SK-N-SH treated with all-trans-retinoic acid at 6 μM for 48 hours (cell line): ENCODE data around the gene ANKUB1.
A peak's percentile ranks its signal among the peaks of the same experiment; 100 is the strongest.

Experiments used
- ATAC-seq: fragments of 200-7000 bp; cut with Tn5 transposase; 3 replicates; pipeline ENCODE4 v1.9.1; 2020; ENCODE audit warnings: mild to moderate bottlenecking, moderate library complexity
- BACH2 ChIP-seq: fragments of 250-450 bp; sonication (Bioruptor Pico); IDR thresholded peaks from 2 replicates; pipeline ENCODE4 v1.9.0; 2021; ENCODE audit warnings: mild to moderate bottlenecking, borderline replicate concordance
- CSDC2 ChIP-seq: fragments of 250-450 bp; sonication (Bioruptor Pico); IDR thresholded peaks from 2 replicates; pipeline ENCODE4 v1.5.0; 2020; ENCODE audit warnings: mild to moderate bottlenecking, moderate library complexity
- ESRRG ChIP-seq: fragments of 250-450 bp; sonication (Bioruptor Pico); IDR thresholded peaks from 2 replicates; pipeline ENCODE4 v1.6.1; 2021; ENCODE audit warnings: mild to moderate bottlenecking
- GLIS3 ChIP-seq: fragments of 250-450 bp; sonication (Bioruptor Pico); IDR thresholded peaks from 2 replicates; pipeline ENCODE4 v1.5.0; 2020; ENCODE audit warnings: mild to moderate bottlenecking, moderate library complexity
- OSR1 ChIP-seq: fragments of 250-450 bp; sonication (Bioruptor Pico); IDR thresholded peaks from 2 replicates; pipeline ENCODE4 v1.8.0; 2022; ENCODE audit warnings: moderate library complexity, mild to moderate bottlenecking, inconsistent platforms
- PPARA ChIP-seq: fragments of 250-450 bp; sonication (Bioruptor Pico); IDR thresholded peaks from 2 replicates; pipeline ENCODE4 v1.5.0; 2020; ENCODE audit warnings: mild to moderate bottlenecking, borderline replicate concordance
- RARB ChIP-seq: fragments of 250-450 bp; sonication (Bioruptor Pico); IDR thresholded peaks from 2 replicates; pipeline ENCODE4 v1.8.0; 2021; ENCODE audit warnings: mild to moderate bottlenecking, moderate library complexity
- SNAI2 ChIP-seq: fragments of 250-450 bp; sonication (Bioruptor Pico); IDR thresholded peaks from 2 replicates; pipeline ENCODE4 v1.5.0; 2020; ENCODE audit warnings: mild to moderate bottlenecking, moderate library complexity
- TCF4 ChIP-seq: fragments of 250-450 bp; sonication (Bioruptor Pico); IDR thresholded peaks from 2 replicates; pipeline ENCODE4 v1.8.0; 2021; ENCODE audit warnings: mild to moderate bottlenecking, moderate library complexity, borderline replicate concordance
- TOX ChIP-seq: fragments of 250-450 bp; sonication (Bioruptor Pico); IDR thresholded peaks from 2 replicates; pipeline ENCODE4 v1.8.0; 2021; ENCODE audit warnings: mild to moderate bottlenecking, moderate library complexity, borderline replicate concordance
- TSHZ2 ChIP-seq: fragments of 250-450 bp; sonication (Bioruptor Pico); IDR thresholded peaks from 2 replicates; pipeline ENCODE4 v1.5.0; 2020; ENCODE audit warnings: mild to moderate bottlenecking, moderate library complexity
- ZC3H10 ChIP-seq: fragments of 250-450 bp; sonication (Bioruptor Pico); IDR thresholded peaks from 2 replicates; pipeline ENCODE4 v1.5.1; 2021; ENCODE audit warnings: mild to moderate bottlenecking, moderate library complexity
- ZFP3 ChIP-seq: fragments of 250-450 bp; sonication (Bioruptor Pico); IDR thresholded peaks from 2 replicates; pipeline ENCODE4 v1.5.0; 2020; ENCODE audit warnings: mild to moderate bottlenecking, moderate library complexity
- ZFP30 ChIP-seq: fragments of 450-650 bp; formaldehyde crosslinking; IDR thresholded peaks from 2 replicates; pipeline ENCODE4 v1.5.0; 2022; ENCODE audit warnings: mild to moderate bottlenecking, moderate library complexity
- ZNF70 ChIP-seq: fragments of 450-650 bp; formaldehyde crosslinking; IDR thresholded peaks from 2 replicates; pipeline ENCODE4 v1.5.0; 2020; ENCODE audit warnings: mild to moderate bottlenecking, moderate library complexity
- ZNF8 ChIP-seq: fragments of 450-650 bp; formaldehyde crosslinking; IDR thresholded peaks from 2 replicates; pipeline ENCODE4 v1.5.0; 2020; ENCODE audit warnings: mild to moderate bottlenecking, moderate library complexity
- TF ChIP-seq, protein P1 (sequence below): fragments of 250-450 bp; sonication (Bioruptor Pico); IDR thresholded peaks from 2 replicates; pipeline ENCODE4 v1.5.1; 2021; ENCODE audit warnings: mild to moderate bottlenecking, moderate library complexity
- TF ChIP-seq, protein P2 (sequence below): fragments of 250-450 bp; sonication (Bioruptor Pico); IDR thresholded peaks from 2 replicates; pipeline ENCODE4 v1.5.1; 2020; ENCODE audit warnings: low read depth, mild to moderate bottlenecking, moderate library complexity
- TF ChIP-seq, protein P3 (sequence below): fragments of 250-450 bp; sonication (Bioruptor Pico); IDR thresholded peaks from 2 replicates; pipeline ENCODE4 v1.8.0; 2021; ENCODE audit warnings: low read depth, mild to moderate bottlenecking, moderate library complexity, borderline replicate concordance

The ANKUB1 gene

GRCh38 chr3:149771652-149772271, 20.6 kb downstream of the ANKUB1 start:
- ATAC-seq: peak; percentile 92

DNA sequence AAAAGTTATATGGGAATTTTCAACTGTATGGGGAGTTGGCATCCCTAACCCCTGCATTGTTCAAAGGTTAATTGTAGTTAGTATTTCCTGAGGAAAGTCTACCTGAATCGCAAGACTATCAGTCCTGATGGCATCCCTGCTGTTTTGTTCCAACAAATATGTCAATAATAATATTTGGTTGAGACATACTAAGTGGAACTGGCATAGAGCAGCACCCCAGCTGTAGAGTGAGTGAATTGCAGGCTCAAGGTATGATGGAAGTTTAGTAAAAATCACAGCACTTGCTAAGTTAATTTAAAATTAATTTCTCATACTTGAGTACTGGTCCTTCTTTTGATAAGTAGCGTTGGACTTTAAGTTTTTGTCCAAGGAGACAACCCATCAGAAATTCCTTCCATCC, 22.1 kb downstream of the ANKUB1 start:
- ATAC-seq: no peak

More at GRCh38 chr3:149771652-149772271, 20.6 kb downstream of the ANKUB1 start:
- TF ChIP-seq ESRRG (CRISPR knock-in tag): no peak
- TF ChIP-seq RARB: no peak
- no peak for TF ChIP-seq ZC3H10
- no peak for TF ChIP-seq CSDC2 (CRISPR knock-in tag)
- TF ChIP-seq, protein P1, sequence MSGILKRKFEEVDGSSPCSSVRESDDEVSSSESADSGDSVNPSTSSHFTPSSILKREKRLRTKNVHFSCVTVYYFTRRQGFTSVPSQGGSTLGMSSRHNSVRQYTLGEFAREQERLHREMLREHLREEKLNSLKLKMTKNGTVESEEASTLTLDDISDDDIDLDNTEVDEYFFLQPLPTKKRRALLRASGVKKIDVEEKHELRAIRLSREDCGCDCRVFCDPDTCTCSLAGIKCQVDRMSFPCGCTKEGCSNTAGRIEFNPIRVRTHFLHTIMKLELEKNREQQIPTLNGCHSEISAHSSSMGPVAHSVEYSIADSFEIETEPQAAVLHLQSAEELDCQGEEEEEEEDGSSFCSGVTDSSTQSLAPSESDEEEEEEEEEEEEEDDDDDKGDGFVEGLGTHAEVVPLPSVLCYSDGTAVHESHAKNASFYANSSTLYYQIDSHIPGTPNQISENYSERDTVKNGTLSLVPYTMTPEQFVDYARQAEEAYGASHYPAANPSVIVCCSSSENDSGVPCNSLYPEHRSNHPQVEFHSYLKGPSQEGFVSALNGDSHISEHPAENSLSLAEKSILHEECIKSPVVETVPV (CRISPR knock-in tag): no peak
- no peak for TF ChIP-seq TOX (CRISPR knock-in tag)
- TF ChIP-seq ZNF70: no peak
- TF ChIP-seq GLIS3: no peak
- no peak for TF ChIP-seq PPARA (CRISPR knock-in tag)
- no peak for TF ChIP-seq TCF4 (CRISPR knock-in tag)
- TF ChIP-seq BACH2 (CRISPR knock-in tag): no peak
- TF ChIP-seq, protein P2, sequence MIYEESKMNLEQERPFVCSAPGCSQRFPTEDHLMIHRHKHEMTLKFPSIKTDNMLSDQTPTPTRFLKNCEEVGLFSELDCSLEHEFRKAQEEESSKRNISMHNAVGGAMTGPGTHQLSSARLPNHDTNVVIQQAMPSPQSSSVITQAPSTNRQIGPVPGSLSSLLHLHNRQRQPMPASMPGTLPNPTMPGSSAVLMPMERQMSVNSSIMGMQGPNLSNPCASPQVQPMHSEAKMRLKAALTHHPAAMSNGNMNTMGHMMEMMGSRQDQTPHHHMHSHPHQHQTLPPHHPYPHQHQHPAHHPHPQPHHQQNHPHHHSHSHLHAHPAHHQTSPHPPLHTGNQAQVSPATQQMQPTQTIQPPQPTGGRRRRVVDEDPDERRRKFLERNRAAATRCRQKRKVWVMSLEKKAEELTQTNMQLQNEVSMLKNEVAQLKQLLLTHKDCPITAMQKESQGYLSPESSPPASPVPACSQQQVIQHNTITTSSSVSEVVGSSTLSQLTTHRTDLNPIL (CRISPR knock-in tag): no peak
- no peak for TF ChIP-seq OSR1
- no peak for TF ChIP-seq ZFP30 (CRISPR knock-in tag)
- TF ChIP-seq, all 23 proteins: peak for 0

More for the DNA sequence above, 22.1 kb downstream of the ANKUB1 start:
- TF ChIP-seq RARB (no peak), PPARA (CRISPR knock-in tag) (no peak), ZFP3 (CRISPR knock-in tag) (no peak), SNAI2 (no peak), TSHZ2 (CRISPR knock-in tag) (no peak), ZNF8 (CRISPR knock-in tag) (no peak), ZC3H10 (no peak), OSR1 (no peak), ZNF70 (no peak), GLIS3 (no peak), TCF4 (CRISPR knock-in tag) (no peak)
- TF ChIP-seq, protein P2 (CRISPR knock-in tag): no peak
- TF ChIP-seq, protein P3, sequence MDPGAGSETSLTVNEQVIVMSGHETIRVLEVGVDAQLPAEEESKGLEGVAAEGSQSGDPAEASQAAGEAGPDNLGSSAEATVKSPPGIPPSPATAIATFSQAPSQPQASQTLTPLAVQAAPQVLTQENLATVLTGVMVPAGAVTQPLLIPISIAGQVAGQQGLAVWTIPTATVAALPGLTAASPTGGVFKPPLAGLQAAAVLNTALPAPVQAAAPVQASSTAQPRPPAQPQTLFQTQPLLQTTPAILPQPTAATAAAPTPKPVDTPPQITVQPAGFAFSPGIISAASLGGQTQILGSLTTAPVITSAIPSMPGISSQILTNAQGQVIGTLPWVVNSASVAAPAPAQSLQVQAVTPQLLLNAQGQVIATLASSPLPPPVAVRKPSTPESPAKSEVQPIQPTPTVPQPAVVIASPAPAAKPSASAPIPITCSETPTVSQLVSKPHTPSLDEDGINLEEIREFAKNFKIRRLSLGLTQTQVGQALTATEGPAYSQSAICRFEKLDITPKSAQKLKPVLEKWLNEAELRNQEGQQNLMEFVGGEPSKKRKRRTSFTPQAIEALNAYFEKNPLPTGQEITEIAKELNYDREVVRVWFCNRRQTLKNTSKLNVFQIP (CRISPR knock-in tag): no peak
